Loucy (cell line): ENCODE results near the gene SETBP1.

Source experiments
- H2AFZ ChIP-seq: fragments of 200-600 bp; sonication (generic); 2 replicates; pipeline ENCODE4 v1.6.0; 2016; ENCODE audit warnings: antibody characterized with exemption, mild to moderate bottlenecking, low read length, moderate library complexity
- H3F3A ChIP-seq: fragments of 200-600 bp; 2 replicates; pipeline ENCODE4 v1.6.0; 2016; ENCODE audit warnings: antibody characterized with exemption, low read depth, mild to moderate bottlenecking
- H3K27me3 ChIP-seq: fragments of 200-600 bp; sonication (generic); 2 replicates; pipeline ENCODE4 v1.6.1; 2014; ENCODE audit warnings: low read length, mild to moderate bottlenecking; ENCODE audit not compliant: insufficient read depth, poor library complexity, severe bottlenecking
- H3K36me3 ChIP-seq: fragments of 200-600 bp; sonication (generic); 2 replicates; pipeline ENCODE4 v1.6.1; 2016; ENCODE audit warnings: low read length; ENCODE audit not compliant: insufficient read depth
- H3K4me1 ChIP-seq: fragments of 200-600 bp; sonication (generic); 2 replicates; pipeline ENCODE4 v1.5.1; 2014; ENCODE audit warnings: low read length, mild to moderate bottlenecking; ENCODE audit not compliant: insufficient read depth, poor library complexity, severe bottlenecking
- H3K4me2 ChIP-seq: fragments of 200-600 bp; sonication (generic); 2 replicates; pipeline ENCODE4 v1.6.0; 2014; ENCODE audit warnings: antibody characterized with exemption, low read length, low read depth, mild to moderate bottlenecking; ENCODE audit not compliant: poor library complexity, severe bottlenecking
- H3K4me3 ChIP-seq: fragments of 200-600 bp; sonication (generic); 2 replicates; pipeline ENCODE4 v1.5.1; 2014; ENCODE audit warnings: low read length, mild to moderate bottlenecking, mixed read lengths; ENCODE audit not compliant: poor library complexity, severe bottlenecking
- H3K79me2 ChIP-seq: fragments of 200-600 bp; sonication (generic); 2 replicates; pipeline ENCODE4 v1.6.1; 2014; ENCODE audit warnings: low read length; ENCODE audit not compliant: insufficient read depth
- H3K9ac ChIP-seq: fragments of 200-600 bp; sonication (generic); 2 replicates; pipeline ENCODE4 v1.6.0; 2014; ENCODE audit warnings: mild to moderate bottlenecking, low read depth, low read length, moderate library complexity; ENCODE audit not compliant: poor library complexity, severe bottlenecking
- H3K9me2 ChIP-seq: fragments of 200-600 bp; sonication (generic); replicated peaks from 2 replicates; pipeline ENCODE4 v1.6.1; 2016; ENCODE audit warnings: low read depth, low read length, mixed read lengths
- H3K9me3 ChIP-seq: fragments of 200-600 bp; sonication (generic); 2 replicates; pipeline ENCODE4 v1.6.1; 2014; ENCODE audit warnings: mild to moderate bottlenecking, antibody characterized with exemption, low read length, low read depth; ENCODE audit not compliant: insufficient read depth
- H4K20me1 ChIP-seq: fragments of 200-600 bp; sonication (generic); 2 replicates; pipeline ENCODE4 v1.6.0; 2014; ENCODE audit warnings: antibody characterized with exemption, low read length, mild to moderate bottlenecking; ENCODE audit not compliant: insufficient read depth, poor library complexity, severe bottlenecking
- CTCF ChIP-seq: fragments of 200-600 bp; sonication (generic); conservative IDR thresholded peaks from 2 replicates; pipeline ENCODE4 v1.5.1; 2014; ENCODE audit warnings: mild to moderate bottlenecking, antibody characterized with exemption, low read length
- EZH2phosphoT487 ChIP-seq: fragments of 200-600 bp; IDR thresholded peaks from 2 replicates; pipeline ENCODE4 v1.6.1; 2018; ENCODE audit warnings: antibody characterized with exemption, mild to moderate bottlenecking, moderate library complexity, borderline replicate concordance

The SETBP1 gene

GRCh38 chr18:44687421-44687820 lies 6.7 kb downstream of the SETBP1 start:
- peak overlapping the region; percentile 28 for H3K4me2 ChIP-seq
- H3K9me2 ChIP-seq = no peaks in the 10 kb centered on the region
- peak overlapping the region; percentile 14 for H3K4me3 ChIP-seq
- peaks cover 46% of the 10 kb centered on the region for H4K20me1 ChIP-seq
- H3F3A ChIP-seq = no peaks in the 10 kb centered on the region
- TF ChIP-seq CTCF (no peak), EZH2phosphoT487 (no peak)
- no peaks in the 10 kb centered on the region for H3K27me3 ChIP-seq
- no peak overlapping the region for H3K9ac ChIP-seq
- H3K36me3 ChIP-seq = peaks cover 4% of the 10 kb centered on the region; the same call in 1 of the 2 replicates
- peaks cover 73% of the 10 kb centered on the region for H3K4me1 ChIP-seq
- no peaks in the 10 kb centered on the region for H3K9me3 ChIP-seq
- H3K79me2 ChIP-seq = peaks cover 100% of the 10 kb centered on the region
- H2AFZ ChIP-seq = no peak overlapping the region

- Histone ChIP-seq H3K9me2 (no peaks in the 10 kb centered on the region), H3K36me3 (peaks cover 4% of the 10 kb centered on the region; the same call in 1 of the 2 replicates), H2AFZ (no peak overlapping the region), H3K27me3 (no peaks in the 10 kb centered on the region), H3K79me2 (peaks cover 100% of the 10 kb centered on the region), H3F3A (no peaks in the 10 kb centered on the region), H3K9ac (no peak overlapping the region), H3K4me3 (no peak overlapping the region), H3K4me2 (peak overlapping the region; percentile 7), H3K9me3 (no peaks in the 10 kb centered on the region), H4K20me1 (peaks cover 35% of the 10 kb centered on the region), H3K4me1 (peaks cover 56% of the 10 kb centered on the region)
- TF ChIP-seq EZH2phosphoT487 (no peak), CTCF (no peak)
These were observed 9.0 kb downstream of the SETBP1 start for GRCh38 chr18:44689736-44690135.

GRCh38 chr18:44691148-44691925 lies 10.6 kb downstream of the SETBP1 start:
- Histone ChIP-seq H3K4me3 (no peak overlapping the region), H2AFZ (no peak overlapping the region), H4K20me1 (peaks cover 32% of the 10 kb centered on the region), H3K4me2 (no peak overlapping the region), H3K79me2 (peaks cover 99% of the 10 kb centered on the region), H3K4me1 (peaks cover 40% of the 10 kb centered on the region), H3F3A (no peaks in the 10 kb centered on the region), H3K9me2 (no peaks in the 10 kb centered on the region), H3K9me3 (no peaks in the 10 kb centered on the region), H3K36me3 (peaks cover 4% of the 10 kb centered on the region; the same call in 1 of the 2 replicates), H3K27me3 (no peaks in the 10 kb centered on the region), H3K9ac (no peak overlapping the region)
- no peak for TF ChIP-seq EZH2phosphoT487
- no peak for TF ChIP-seq CTCF
